ENCODE measurements around the gene TMEM132E. TPM values are rescaled to one million over a fixed set of nuclear protein-coding genes. Genes with fewer than 3 reads are reported as not detected.
"Not testable (repeated sequence)": the region's sequence is repeated elsewhere in the genome, so short reads cannot be mapped to it uniquely, and the experiment has no call there.

Gene TMEM132E
- total RNA-seq = 0.78 TPM

GRCh38 chr17:34579017-34579946 is at the start of gene TMEM132E:
TMEM132E (plus strand) TSS chr17:34579582; CDS start chr17:34581077, 1,495 bp downstream.
- peak; percentile 77 for DNase-seq

- no peak for DNase-seq
Measured at GRCh38 chr17:34530918-34531317, 48.5 kb upstream of the TMEM132E start.

GRCh38 chr17:34532281-34533065 is 46.9 kb upstream of the TMEM132E start:
- no peak for DNase-seq

- no peak for DNase-seq
Measured at GRCh38 chr17:34533806-34534527, 45.4 kb upstream of the TMEM132E start.

DNA sequence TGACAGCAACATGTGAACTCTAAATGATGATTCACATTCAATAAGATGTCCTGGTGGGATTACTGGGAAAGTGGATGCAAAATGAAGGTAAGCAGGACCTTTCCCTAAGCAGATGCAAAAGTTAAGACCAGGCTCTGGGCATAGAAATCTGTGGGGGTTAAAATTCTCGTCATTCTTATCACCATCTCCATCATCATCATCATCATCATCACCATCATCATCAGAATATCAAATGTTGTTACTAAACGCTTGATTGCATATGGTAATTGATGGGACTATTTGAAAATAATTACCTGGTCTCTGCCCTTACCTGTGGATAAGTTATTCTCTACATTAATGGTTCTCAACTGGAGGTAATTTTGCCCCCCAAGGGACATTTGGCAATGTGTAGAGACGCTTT is 41.9 kb upstream of the TMEM132E start:
- DNase-seq = no peak

GRCh38 chr17:34538582-34538981 is 40.8 kb upstream of the TMEM132E start:
- DNase-seq = not testable (repeated sequence)

DNA sequence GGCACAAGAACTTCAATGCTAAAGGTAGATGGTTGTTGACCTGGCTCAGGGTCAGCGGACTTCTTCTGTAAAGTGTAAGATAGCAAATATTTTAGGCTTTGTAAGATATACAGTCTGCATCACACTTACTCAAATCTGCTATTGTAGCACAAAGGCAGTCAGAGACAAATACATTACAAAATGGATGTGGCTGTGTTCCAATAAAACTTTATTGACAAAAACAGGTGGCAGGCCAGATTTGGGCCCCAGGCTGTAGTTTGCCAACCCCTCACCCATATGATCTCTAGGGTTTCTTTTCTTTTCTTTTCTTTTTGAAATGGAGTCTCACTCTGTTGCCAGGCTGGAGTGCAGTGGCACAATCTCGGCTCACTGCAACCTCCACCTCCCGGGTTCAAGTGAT is 39.5 kb upstream of the TMEM132E start:
- no peak for DNase-seq

GRCh38 chr17:34542700-34543336 is 36.6 kb upstream of the TMEM132E start:
- no peak for DNase-seq

GRCh38 chr17:34547453-34548063 is 31.8 kb upstream of the TMEM132E start:
- DNase-seq = no peak

DNA sequence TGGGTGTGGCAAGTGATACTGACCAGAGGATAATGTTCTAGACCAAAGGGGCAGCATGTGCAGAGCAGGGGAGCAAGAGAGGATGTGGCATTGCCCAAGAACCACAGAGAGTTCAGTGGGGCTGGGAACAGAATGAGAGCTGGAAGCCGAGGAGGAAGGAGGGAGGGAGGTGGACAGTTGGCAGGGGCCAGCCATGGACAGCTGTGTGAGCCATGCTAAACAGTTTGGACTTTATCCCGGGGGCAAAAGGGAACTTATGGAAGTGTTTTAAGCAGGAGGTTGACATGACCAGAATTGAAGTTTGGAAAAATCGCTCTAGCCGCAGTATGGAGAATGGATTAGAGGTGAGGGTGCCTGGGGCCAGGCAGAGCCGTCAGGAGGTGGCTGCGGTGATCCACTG is 29.4 kb upstream of the TMEM132E start:
- no peak for DNase-seq

- no peak for DNase-seq
Measured at GRCh38 chr17:34553907-34554306, 25.5 kb upstream of the TMEM132E start.

GRCh38 chr17:34556384-34556783 is 23.0 kb upstream of the TMEM132E start:
- no peak for DNase-seq

DNA sequence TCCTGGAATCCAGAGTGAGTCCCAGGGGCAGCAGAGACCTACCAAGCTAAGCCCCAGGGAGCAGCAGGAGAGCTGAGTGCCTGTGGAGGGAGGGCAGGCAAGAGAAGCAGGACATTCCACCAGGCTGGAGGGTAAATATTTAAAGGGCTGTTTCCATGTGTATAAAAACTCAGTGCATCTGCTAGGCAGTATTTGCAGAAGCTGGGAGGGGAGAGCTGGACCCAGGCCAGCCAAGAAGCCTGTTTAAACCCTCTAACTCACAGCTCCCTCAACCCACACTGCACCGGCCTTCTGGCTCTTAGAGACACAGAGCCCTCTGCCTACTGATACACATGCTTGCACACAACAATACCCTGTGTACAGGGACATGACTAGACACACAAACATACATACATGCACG is 22.5 kb upstream of the TMEM132E start:
- no peak for DNase-seq

DNA sequence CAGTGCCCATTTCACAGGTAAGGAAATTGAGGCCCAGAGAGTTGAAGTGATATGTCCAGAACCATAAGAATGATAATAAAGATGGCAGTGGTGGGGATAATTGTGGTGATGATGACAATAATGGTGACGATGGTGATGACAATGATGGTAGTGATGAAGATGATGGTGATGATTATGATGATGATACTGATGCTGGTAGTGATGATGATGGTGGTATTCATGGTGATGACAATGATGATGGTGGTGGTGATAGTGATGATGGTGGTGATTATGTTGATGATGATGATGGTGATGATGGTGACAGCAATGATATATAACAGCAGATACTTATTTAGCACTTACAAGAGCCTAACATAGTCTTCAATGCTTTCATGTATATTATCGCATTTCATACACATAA is 18.1 kb upstream of the TMEM132E start:
- no peak for DNase-seq

DNA sequence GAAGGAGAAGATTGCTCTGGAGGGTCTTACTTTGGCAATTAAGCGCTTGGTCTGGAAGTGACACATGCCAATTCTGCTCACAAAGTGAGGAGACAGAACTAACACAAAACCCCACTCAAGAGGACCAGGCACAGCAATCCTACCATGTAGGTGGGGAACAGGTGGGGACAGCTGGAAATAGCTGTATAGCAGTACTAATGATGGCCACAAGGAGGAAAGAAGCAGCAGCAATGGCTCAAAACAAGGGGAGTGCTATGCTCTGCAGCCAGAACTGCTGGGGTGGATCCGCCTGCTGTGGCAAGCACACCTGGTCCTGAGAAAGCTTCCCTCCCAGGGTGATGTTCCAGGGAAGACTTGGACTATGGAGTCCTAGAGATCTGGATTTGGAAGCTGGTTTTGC is 17.0 kb upstream of the TMEM132E start:
- DNase-seq = no peak

DNA sequence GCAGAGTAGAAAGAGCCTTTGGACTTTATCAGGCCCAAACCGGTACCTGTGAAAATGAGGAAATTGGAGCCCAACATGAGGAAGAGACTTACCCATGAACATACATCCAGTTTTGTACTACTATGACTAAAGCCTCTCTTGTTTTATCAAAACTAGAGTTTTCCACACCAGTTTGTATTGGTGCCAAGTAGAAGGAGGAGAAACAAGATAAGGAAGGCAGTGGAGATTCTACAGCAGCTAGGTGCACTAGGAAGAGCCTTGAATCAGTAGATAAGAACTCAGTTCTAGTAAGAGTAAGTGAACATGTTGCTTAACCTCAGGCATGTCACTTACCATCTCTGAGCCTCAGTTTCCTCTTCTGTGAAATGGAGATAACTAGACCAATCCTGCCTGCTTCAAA is 13.7 kb upstream of the TMEM132E start:
- no peak for DNase-seq

- DNase-seq = no peak
Measured at GRCh38 chr17:34566201-34566600, 13.2 kb upstream of the TMEM132E start.

DNA sequence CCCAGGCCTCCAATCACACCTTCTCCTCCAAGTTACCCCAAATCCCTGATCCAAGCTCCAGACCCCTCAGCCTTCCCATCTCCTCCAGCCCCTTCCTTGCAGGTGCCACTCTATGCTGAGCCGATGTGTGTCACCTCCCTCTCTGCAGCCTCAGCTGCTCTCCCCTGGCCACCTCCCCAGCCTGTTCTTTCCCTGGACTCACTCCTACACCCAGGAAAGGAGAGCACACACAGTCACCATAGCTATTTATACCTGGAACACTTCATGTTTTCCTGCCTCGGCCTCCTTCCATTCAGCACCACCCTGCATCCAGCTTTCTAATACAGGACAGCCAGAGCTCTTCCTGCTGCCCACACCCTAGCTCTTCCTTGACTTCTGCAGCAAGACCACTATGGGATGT is 12.5 kb upstream of the TMEM132E start:
- DNase-seq = peak; percentile 43

DNA sequence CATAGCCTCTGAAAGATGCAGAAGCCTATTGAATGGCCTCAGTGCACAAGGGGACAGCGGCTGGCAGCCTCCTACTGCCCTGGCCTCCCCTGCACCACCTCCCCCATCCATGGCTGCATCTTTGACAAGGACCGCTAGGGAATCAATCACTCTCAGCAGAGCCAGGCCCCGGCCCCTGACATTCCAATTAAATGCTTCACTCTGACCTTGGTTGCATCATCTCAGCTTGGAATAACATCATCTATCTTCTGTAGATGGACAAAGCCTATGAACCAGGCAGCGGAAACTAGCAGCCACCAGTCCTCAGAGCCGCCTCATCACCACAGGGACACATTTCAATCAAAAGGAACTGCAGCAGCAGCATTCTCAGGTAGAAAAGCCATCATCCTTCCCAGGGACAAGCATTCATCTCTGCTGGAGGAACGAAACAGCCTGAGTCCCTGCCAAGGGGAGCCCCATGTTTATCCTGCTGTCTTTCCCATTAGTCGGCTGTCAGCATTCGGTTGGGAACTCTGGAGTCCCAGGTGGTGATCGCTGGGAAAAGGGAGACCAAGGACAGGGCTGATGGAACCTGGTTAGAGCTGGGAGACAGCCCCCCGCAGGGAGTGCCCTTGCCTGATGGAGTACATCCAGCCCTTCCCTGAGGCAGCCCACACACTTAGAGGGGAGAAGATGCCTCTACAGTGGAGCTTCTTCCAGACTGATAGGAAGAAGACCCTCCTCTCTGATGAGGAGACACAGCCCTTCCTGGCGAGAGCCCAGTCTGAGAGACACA is 11.5 kb upstream of the TMEM132E start:
- DNase-seq = no peak

- DNase-seq = no peak
Measured at GRCh38 chr17:34568953-34569352, 10.4 kb upstream of the TMEM132E start.

GRCh38 chr17:34569591-34569990 is 9.8 kb upstream of the TMEM132E start:
- no peak for DNase-seq
